Fibroblast of skin of right quadriceps (primary cell): ENCODE data around the gene CCNE1.

Source experiments
- DNase-seq: peaks from one replicate; pipeline ENCODE4 v3.0.0-alpha.2; 2013

The CCNE1 gene

DNA sequence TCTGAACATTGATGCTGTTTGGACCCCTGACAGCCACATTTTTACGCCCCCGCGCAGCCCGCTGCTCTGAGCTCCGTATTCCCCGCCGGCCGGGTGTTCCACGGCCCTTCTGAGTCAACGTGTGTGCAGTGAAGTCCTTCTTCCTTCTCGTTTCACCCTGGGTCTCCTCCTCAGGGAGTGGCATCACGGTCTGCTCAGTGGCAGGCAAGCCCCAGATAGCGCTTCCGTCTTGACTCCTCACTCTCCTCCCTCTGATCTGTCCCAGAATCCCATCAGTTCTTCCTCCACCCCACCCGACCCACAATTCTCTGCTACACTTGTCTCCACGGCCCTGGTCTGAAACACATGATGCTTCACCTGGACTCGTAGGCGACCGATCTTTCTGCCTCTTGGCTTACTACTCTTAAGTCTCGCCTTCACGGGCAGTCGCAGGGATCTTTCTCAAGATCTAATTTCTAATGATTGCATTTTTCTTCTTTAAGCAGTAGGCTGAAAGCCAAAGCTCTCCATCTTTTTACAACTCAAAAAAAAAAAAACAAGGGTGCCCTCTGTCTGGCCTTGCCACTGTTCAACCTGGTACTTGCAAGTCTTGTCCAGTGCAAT, 33.9 kb downstream of the CCNE1 start:
- peak; percentile 6 for DNase-seq

- DNase-seq, result no peak
Observed at GRCh38 chr19:29849208-29849607, 37.4 kb downstream of the CCNE1 start.

DNA sequence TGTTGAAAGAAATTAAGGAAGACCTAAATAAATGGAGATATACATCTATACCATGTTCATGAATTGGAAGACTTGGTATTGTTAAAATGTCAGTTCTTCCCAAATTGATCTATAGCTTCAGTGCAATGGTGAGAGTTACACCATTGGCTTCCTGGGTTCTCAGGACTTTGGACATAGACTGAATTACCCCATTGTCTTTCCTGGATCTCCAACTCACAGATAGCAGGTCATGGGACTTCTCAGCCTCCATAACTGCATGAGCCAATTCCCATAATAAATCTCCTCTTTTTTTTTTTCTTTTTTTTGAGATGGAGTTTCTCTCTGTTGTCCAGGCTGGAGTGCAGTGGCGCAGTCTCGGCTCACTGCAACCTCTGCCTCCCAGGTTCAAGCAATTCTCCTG, 38.7 kb downstream of the CCNE1 start:
- no peak for DNase-seq

- no peak for DNase-seq
Observed at GRCh38 chr19:29851769-29852521, 40.2 kb downstream of the CCNE1 start.

DNA sequence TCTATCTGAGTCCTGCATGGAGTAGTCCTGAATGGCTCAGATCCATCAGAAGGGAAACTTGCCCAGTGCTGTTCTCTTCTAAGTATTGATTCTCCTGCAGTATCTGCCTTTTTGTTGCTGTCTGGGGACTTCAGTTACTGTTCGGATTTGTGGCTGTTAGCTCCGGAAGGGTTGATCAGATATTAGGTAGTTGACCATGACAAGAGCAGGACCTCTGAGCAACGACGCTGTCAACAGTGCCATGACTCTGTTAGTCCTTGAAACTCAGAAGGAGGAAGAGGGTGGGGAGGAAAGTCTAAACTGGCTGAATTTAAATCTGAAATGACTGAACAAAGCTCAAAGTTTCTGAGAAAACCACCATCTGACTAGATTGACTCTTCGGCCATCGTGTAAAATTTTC, 42.2 kb downstream of the CCNE1 start:
- DNase-seq, result no peak

DNA sequence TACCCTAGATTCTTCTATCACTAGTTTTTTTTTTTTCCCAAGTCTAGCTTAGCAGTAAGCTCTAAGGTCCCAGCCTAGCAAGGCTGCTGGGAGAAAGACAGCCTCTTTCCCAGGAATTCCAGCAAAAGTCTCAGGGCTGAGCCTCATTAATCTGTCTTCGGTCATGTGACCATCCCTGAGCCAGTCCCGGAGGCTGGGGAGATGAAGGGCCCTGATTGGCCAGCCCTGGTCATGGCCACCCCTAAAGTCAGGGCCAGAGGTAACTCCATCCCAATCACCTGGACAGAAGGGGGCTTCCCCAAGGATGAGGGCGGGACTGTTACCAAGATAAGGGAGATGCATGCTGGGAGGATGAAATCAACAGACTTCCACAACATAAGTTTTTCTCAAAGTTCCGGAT, 43.3 kb downstream of the CCNE1 start:
- no peak for DNase-seq

- DNase-seq, result no peak
Observed at GRCh38 chr19:29855741-29856500, 44.1 kb downstream of the CCNE1 start.

GRCh38 chr19:29858000-29858596, 46.3 kb downstream of the CCNE1 start:
- no peak for DNase-seq

GRCh38 chr19:29858621-29859020, 46.8 kb downstream of the CCNE1 start:
- no peak for DNase-seq

DNA sequence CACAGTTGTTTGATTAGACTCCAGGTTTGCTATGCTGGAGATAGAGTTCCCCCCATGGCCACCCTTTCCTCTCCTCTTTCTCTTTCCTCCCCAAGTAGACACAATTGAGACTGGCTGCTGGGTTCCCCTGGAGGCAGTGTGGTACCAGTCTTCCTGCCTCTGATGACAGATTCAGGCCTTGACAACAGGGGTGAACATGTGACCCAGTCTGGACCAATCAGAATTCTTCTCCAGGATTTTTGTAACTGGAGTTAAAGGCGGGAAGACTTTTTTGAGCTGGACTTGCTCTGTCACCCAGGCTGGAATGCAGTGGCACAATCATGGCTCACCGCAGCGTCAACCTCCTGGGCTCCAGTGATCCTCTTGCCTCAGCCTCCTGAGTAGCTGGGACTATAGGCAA, 48.7 kb downstream of the CCNE1 start:
- DNase-seq, result no peak

DNA sequence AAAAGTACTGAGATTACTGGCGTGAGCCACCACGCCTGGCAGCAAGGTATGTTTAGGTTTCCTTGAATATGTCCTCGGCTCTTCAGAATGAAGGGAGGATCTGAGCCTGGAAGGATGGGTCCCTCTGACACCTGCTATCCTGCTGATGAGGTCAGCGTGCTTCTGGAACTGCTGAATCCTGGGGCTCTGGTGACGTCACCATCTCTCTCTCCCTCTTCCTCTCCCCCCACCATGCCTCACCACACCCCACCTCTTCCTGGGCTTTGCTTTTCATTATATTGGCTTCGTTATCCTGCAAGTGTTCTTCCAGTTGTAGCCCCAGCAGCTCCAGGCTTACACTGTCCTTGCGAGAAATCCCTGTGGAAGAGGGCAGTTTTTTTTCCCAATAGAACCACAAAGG, 49.8 kb downstream of the CCNE1 start:
- no peak for DNase-seq

DNA sequence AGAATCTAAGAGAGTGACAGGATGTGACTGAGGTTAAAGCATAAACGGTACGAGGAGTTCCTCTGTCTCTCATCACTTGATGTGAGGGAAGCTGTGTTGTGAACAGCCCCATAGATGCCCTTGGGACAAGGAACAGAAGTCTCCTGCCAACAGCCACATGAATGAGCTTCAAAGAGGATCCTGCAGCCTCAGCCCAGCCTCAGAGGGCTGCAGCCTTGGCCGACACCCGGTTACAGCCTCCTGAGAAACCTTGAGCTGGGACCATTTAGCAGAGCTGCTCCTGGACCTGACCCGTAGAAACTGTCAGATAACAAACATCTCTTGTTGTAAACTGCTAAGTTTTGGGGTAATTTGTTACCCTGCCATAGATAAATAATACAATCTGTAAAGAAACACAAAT, 54.2 kb downstream of the CCNE1 start:
- no peak for DNase-seq

DNA sequence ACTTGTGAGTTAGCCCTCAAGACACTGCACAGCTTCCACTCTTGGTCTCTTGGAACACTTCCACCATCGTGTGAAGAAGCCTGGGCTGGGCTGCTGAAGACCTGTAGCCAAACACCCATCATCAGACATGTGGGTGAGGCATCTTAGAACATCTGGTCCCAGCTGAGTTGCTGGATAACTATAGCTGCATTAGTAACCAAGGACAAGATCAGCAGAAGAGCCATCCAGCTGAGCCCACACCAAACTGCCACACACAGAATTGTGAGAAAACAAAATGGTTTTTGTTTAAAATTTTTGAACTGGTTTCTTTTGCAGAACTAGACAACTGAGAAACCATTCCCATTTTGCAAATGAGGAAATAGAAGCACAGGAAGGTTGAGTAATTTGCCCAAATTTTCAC, 56.2 kb downstream of the CCNE1 start:
- DNase-seq, result no peak

DNA sequence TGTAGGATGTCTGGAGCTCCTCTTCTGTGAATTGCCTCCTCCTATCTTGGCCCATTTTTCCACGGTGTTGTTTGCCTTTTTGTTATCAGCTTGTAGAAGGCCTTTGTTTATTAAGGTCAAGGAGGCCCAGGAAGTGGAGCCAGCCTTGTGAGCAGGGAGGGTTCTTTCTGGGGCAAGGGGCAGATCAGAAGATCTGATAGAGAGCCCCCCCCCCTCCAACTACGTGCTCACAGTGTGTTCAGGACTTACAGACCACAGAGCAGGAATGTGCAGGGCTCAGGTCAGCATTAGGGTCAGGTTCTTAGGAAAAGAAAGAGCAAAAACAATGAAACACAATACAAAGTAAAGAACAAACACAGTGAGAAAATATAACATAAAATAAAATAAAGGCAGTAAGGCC, 59.4 kb downstream of the CCNE1 start:
- no peak for DNase-seq

- no peak for DNase-seq
Observed at GRCh38 chr19:29872224-29872731, 60.5 kb downstream of the CCNE1 start.

DNA sequence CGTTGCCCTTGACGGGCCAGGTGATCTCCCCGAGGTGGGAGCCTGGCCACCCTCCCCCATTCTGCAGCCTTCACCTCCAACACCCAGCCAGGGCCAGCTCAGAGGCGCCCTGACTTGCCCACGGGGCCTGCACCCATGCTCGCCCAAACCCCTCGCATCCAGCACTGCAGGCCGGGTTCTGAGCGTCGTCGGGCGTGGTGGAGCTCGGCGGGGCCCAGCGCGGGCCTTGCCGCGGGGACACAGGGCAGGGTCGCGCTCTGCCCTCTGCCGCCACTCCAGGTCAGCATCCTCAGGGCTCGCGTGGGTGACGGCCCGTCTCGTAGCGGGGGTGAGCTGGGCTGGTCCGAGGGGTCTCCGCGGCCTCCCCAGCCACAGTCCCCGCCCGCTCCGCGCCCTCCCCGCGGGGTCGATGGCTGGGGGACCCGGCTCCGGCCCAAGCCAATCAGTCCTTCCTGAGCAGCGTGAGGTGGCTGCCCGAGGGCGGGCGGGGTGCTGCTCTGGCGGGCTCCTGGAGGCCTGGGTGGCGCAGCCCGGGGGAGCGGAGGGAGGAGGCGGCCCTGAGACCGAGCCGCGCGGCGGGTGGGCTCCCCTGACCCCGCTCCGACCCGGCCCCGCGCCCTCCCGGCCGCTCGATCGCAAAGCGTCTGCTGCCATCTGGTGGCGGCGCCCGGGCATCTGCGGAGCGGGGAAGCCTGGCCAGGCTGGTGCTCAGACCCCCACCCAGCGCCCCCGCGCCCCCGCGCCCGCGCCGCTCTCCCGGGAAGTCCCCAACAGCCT, 61.4 kb downstream of the CCNE1 start:
- peak; percentile 28 for DNase-seq
